IPS DF 6.9 (cell line): ENCODE results near the gene LCN10.

Source experiments
- DNase-seq: peaks from one replicate; pipeline ENCODE4 v3.0.0-alpha.2; 2013; ENCODE audit warnings: low read depth, low spot score
- H3K27ac ChIP-seq: one replicate; pipeline ENCODE4 v1.5.1; 2013; ENCODE audit warnings: low read length, control low read depth
- H3K27me3 ChIP-seq: 2 replicates; pipeline ENCODE4 v1.6.1; 2013; ENCODE audit warnings: mild to moderate bottlenecking, low read length; ENCODE audit not compliant: control insufficient read depth, insufficient read depth
- H3K36me3 ChIP-seq: 2 replicates; pipeline ENCODE4 v1.6.1; 2013; ENCODE audit warnings: low read length; ENCODE audit not compliant: control insufficient read depth, insufficient read depth
- H3K4me1 ChIP-seq: 2 replicates; pipeline ENCODE4 v1.6.1; 2013; ENCODE audit warnings: low read length; ENCODE audit not compliant: control insufficient read depth, insufficient read depth
- H3K4me3 ChIP-seq: 2 replicates; pipeline ENCODE4 v1.5.1; 2013; ENCODE audit warnings: mild to moderate bottlenecking, low read length
- H3K9me3 ChIP-seq: 2 replicates; pipeline ENCODE4 v1.6.1; 2013; ENCODE audit warnings: low read length, inconsistent platforms; ENCODE audit not compliant: control insufficient read depth, insufficient read depth
- WGBS: extraction: QIAGEN DNeasy Blood & Tissue Kit; methylation state at CpG from one replicate; pipeline ENCODE4 v1.1.7; 2013; ENCODE audit warnings: mixed read lengths, missing lambda C conversion rate; ENCODE audit not compliant: insufficient read length, insufficient coverage; 5-methylcytosine and 5-hydroxymethylcytosine counted together

LCN10 gene

GRCh38 chr9:136726118-136726517 lies 16.6 kb downstream of the LCN10 start:
- no peaks in the 10 kb centered on the region for H3K4me1 ChIP-seq
- no peak overlapping the region for H3K27ac ChIP-seq
- H3K36me3 ChIP-seq, result peaks cover 33% of the 10 kb centered on the region
- H3K9me3 ChIP-seq, result no peaks in the 10 kb centered on the region
- no CpG with 5 or more reads among the region's 16 CpGs for WGBS
- no peak for DNase-seq
- H3K27me3 ChIP-seq, result no peaks in the 10 kb centered on the region
- no peak overlapping the region for H3K4me3 ChIP-seq

- no peak overlapping the region for H3K4me3 ChIP-seq
- no peaks in the 10 kb centered on the region for H3K27me3 ChIP-seq
- H3K9me3 ChIP-seq, result no peaks in the 10 kb centered on the region
- H3K4me1 ChIP-seq, result no peaks in the 10 kb centered on the region; the same call in 1 of the 2 replicates
- peaks cover 33% of the 10 kb centered on the region for H3K36me3 ChIP-seq
- WGBS, result no CpG with 5 or more reads among the region's 10 CpGs
- DNase-seq, result no peak
- H3K27ac ChIP-seq, result no peak overlapping the region
Measured at GRCh38 chr9:136725612-136726011, 17.1 kb downstream of the LCN10 start.

GRCh38 chr9:136724772-136725171 lies 18.0 kb downstream of the LCN10 start:
- Histone ChIP-seq H3K36me3 (peaks cover 33% of the 10 kb centered on the region), H3K4me1 (no peaks in the 10 kb centered on the region; the same call in 1 of the 2 replicates), H3K27ac (no peak overlapping the region), H3K27me3 (no peaks in the 10 kb centered on the region), H3K9me3 (no peaks in the 10 kb centered on the region), H3K4me3 (no peak overlapping the region)
- WGBS, result no CpG with 5 or more reads among the region's 7 CpGs
- DNase-seq, result no peak

- H3K36me3 ChIP-seq, result peaks cover 33% of the 10 kb centered on the region
- H3K9me3 ChIP-seq, result no peaks in the 10 kb centered on the region
- no peaks in the 10 kb centered on the region; the same call in 1 of the 2 replicates for H3K4me1 ChIP-seq
- H3K27ac ChIP-seq, result no peak overlapping the region
- H3K27me3 ChIP-seq, result no peaks in the 10 kb centered on the region
- no peak for DNase-seq
- H3K4me3 ChIP-seq, result no peak overlapping the region
- no CpG with 5 or more reads among the region's 8 CpGs for WGBS
Measured at GRCh38 chr9:136723989-136724388, 18.8 kb downstream of the LCN10 start.

GRCh38 chr9:136723362-136723976 lies 19.3 kb downstream of the LCN10 start:
- Histone ChIP-seq H3K4me1 (no peaks in the 10 kb centered on the region; the same call in 1 of the 2 replicates), H3K27me3 (no peaks in the 10 kb centered on the region), H3K4me3 (no peak overlapping the region), H3K36me3 (peaks cover 33% of the 10 kb centered on the region), H3K9me3 (no peaks in the 10 kb centered on the region), H3K27ac (no peak overlapping the region)
- WGBS, result no CpG with 5 or more reads among the region's 32 CpGs
- no peak for DNase-seq

- WGBS, result no CpG with 5 or more reads among the region's 24 CpGs
- no peaks in the 10 kb centered on the region for H3K9me3 ChIP-seq
- DNase-seq, result no peak
- peaks cover 33% of the 10 kb centered on the region for H3K36me3 ChIP-seq
- H3K27me3 ChIP-seq, result no peaks in the 10 kb centered on the region
- no peak overlapping the region for H3K4me3 ChIP-seq
- H3K4me1 ChIP-seq, result no peaks in the 10 kb centered on the region; the same call in 1 of the 2 replicates
- H3K27ac ChIP-seq, result no peak overlapping the region
Measured at GRCh38 chr9:136722969-136723356, 19.8 kb downstream of the LCN10 start.

- Histone ChIP-seq H3K36me3 (peaks cover 33% of the 10 kb centered on the region), H3K27me3 (no peaks in the 10 kb centered on the region), H3K27ac (no peak overlapping the region), H3K4me1 (no peaks in the 10 kb centered on the region; the same call in 1 of the 2 replicates), H3K9me3 (no peaks in the 10 kb centered on the region), H3K4me3 (no peak overlapping the region)
- no CpG with 5 or more reads among the region's 31 CpGs for WGBS
- DNase-seq, result no peak
Measured at GRCh38 chr9:136722093-136722968, 20.4 kb downstream of the LCN10 start.

- H3K4me3 ChIP-seq, result no peak overlapping the region
- no peaks in the 10 kb centered on the region for H3K9me3 ChIP-seq
- H3K27me3 ChIP-seq, result no peaks in the 10 kb centered on the region
- H3K27ac ChIP-seq, result no peak overlapping the region
- no peak for DNase-seq
- peaks cover 30% of the 10 kb centered on the region for H3K36me3 ChIP-seq
- WGBS, result no CpG with 5 or more reads among the region's 30 CpGs
- no peaks in the 10 kb centered on the region; the same call in 1 of the 2 replicates for H3K4me1 ChIP-seq
Measured at GRCh38 chr9:136721339-136722092, 21.2 kb downstream of the LCN10 start.

GRCh38 chr9:136720898-136721338 lies 21.8 kb downstream of the LCN10 start:
- no peak overlapping the region for H3K27ac ChIP-seq
- no peaks in the 10 kb centered on the region for H3K27me3 ChIP-seq
- no peaks in the 10 kb centered on the region; the same call in 1 of the 2 replicates for H3K4me1 ChIP-seq
- H3K36me3 ChIP-seq, result peaks cover 25% of the 10 kb centered on the region
- DNase-seq, result no peak
- H3K4me3 ChIP-seq, result no peak overlapping the region
- H3K9me3 ChIP-seq, result no peaks in the 10 kb centered on the region
- WGBS, result no CpG with 5 or more reads among the region's 11 CpGs

GRCh38 chr9:136720251-136720897 lies 22.4 kb downstream of the LCN10 start:
- Histone ChIP-seq H3K36me3 (peaks cover 21% of the 10 kb centered on the region), H3K27me3 (no peaks in the 10 kb centered on the region), H3K27ac (no peak overlapping the region), H3K4me3 (no peak overlapping the region), H3K9me3 (no peaks in the 10 kb centered on the region), H3K4me1 (no peaks in the 10 kb centered on the region; the same call in 1 of the 2 replicates)
- no peak for DNase-seq
- WGBS, result no CpG with 5 or more reads among the region's 20 CpGs
